ENCODE measurements around the gene ARL14EP.

The ARL14EP gene

GRCh38 chr11:30322826-30323710, at the start of gene ARL14EP:
Gene ARL14EP (plus strand): TSS chr11:30323104. CDS start chr11:30330949, 7,845 bp downstream.
- DNase-seq (ENCODE audit: low read depth), result peak; percentile 94

- no peak for DNase-seq (ENCODE audit: low read depth)
These were observed 45.7 kb upstream of the ARL14EP start for GRCh38 chr11:30277176-30277575.

GRCh38 chr11:30279796-30280195, 43.1 kb upstream of the ARL14EP start:
- DNase-seq (ENCODE audit: low read depth), result no peak

DNA sequence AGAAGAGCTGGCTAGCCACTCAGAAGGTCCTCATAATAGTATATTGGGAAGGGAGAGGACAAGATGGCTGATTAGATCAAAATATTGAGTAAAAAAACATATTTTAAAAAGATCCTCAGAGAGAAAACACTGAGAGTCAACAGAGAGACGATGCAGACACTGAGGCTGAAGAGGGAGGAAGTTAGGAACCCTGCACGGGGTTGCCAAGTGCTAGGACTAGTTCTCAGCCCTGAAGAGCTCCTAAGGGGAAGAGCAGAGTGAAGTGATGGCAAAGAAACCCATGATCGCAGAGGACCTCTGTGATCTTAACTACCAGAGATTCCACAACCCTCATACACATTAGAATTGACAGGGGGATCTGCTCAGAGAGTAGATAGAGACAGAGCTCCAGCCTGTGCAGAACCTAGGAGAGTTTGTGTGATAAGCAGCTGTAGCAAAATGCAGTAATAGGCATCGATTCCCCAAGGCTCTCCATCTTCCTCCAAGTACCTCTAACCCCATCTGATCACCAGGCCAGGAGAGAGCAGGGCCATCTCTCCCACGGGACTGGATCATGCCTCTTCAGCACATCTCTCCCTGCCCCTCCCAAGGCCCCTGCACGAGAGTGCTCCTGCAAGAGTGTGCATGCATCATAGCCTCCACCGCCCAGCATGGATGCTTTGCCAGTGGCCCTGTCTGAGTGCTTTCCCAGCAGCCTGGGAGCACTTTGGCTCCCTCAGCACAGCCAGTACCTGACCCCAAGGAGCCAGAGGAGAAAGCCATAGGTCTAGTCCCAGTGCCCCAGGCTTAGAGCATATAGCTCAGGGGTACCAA, 41.2 kb upstream of the ARL14EP start:
- DNase-seq (ENCODE audit: low read depth), result no peak

DNA sequence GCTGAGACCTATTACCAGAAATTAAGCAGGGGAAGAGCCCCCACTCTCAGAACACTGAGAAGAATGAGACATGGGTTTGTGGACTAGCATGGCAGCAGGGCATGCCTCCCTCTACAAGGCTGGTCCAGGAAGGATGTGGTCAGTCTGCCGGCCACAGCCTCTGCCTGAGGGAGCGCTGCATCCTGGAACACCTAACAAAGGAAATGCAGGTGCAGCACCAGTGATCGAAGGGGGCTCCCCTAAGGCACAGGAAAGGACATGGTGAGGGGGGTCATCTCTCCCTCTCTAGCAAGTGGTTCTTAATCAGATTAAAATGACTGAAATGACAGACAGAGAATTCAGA, 40.6 kb upstream of the ARL14EP start:
- no peak for DNase-seq (ENCODE audit: low read depth)

DNA sequence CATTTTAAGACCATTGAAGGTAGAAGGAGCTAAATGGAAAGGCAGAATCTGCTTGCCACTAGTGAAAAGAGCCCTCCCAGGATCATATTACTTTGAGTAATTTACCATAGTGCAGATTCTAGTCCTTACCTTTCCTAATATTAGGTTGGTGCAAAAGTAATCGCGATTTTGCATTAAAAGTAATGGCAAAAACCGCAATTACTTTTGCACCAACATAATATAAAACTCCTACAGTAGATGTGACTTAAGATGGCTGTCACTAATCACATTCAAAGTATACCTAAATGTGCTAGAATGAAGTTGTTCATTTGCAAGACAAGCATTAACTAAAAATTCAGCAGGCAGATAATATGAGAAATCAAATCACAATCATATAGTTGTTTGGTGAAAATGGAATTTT, 38.1 kb upstream of the ARL14EP start:
- no peak for DNase-seq (ENCODE audit: low read depth)

DNA sequence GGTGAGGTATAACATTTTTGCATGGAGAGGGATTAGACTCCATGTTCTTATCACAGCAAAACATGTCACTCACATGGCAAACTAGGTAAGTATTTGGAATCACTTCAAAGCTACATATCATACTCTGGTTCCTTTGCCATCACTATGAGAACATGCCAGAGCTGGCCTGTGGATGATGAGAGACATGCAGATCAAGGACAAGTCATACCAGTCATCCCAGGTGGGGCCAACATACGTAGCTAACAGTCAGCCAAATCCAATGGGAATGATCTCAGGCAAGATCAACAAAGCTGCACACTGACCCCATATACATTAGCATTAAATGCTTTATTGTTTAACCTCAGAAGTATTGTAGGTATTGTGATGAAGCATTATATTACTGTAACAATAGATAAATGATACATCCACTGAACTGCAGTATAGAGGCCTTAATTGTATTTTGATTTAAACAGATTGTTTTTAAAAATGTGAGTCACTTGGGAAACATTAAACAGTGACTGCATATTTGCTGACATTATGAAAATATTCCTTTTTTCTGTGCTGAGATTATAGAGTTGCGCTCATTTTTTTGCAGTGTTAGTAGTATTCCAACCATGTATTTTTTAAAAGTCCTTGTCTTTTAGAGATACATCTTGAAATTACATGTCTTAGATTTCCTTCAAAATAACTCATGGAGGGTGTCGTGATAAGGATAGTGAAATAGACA, 37.3 kb upstream of the ARL14EP start:
- no peak for DNase-seq (ENCODE audit: low read depth)

DNA sequence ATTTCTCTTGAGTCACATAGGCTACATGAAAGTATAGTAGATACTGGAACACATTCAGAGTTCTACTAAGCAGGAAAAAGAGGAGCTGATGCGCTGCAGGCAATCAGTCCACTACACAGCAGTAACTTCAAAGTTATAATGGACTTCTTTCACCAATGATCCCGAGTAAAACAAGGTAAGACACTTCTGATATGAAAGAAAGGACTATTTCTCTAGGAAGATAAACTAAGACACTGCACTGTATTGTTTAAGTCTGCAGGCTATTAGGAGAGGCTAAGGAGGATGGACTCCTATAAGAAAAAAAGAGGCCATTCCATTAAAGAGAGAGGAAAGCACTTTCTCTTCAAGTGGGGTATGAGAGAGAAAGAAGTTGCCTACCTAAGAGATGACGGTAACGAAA, 31.6 kb upstream of the ARL14EP start:
- no peak for DNase-seq (ENCODE audit: low read depth)

- no peak for DNase-seq (ENCODE audit: low read depth)
These were observed 30.4 kb upstream of the ARL14EP start for GRCh38 chr11:30292545-30292944.

DNA sequence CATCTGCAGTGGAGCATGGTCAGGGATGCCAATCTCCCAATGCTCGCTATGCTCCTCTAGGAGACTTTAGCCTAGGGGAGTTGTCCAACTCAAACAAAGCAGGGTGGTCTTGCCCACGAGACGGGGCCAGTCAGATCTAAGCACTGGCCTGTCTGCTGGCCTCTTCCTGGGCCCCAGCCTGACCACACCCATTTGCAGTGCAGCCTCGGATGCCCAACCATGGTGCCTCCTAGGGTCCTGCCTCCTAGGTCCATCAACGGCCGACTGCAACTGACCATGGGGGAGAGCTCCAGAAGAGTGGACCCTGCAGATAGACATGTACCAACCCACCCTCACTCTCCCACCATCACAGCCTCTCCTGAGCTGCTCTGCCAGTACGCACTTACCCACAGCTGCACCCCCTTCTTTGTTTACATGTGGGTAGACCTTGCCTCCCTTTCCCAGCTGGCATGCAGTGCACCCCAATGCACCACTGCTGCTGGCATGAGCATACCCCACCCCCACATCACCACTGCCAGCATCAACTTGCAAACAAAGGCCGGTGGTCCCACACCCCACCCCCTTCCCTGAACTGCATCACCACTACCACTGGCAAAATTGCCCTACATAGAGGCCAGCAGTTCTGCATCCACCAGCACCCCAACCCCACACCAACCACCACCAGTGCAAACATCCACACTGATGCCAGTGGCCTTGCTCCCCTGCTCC, 27.6 kb upstream of the ARL14EP start:
- no peak for DNase-seq (ENCODE audit: low read depth)

GRCh38 chr11:30304620-30305019, 18.3 kb upstream of the ARL14EP start:
- no peak for DNase-seq (ENCODE audit: low read depth)

GRCh38 chr11:30310623-30311022, 12.3 kb upstream of the ARL14EP start:
- DNase-seq (ENCODE audit: low read depth), result no peak

DNA sequence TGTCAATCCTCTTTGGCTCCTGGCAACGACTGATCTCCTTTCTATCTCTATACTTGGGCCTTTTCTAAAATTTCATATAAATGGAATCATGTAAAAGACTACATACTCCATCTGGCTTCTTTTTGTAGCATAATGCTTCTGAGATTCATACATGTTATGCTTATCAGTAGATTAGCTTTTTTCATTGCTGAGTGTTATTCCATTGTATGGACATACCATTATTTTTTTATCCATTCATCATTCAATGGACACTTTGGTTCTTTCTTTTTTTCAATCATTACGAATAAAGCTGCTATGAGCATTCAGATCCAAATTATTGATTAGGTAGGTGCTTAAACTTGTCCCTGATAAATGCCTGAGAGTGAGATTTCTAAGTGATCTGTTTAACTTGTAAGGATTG, 11.7 kb upstream of the ARL14EP start:
- no peak for DNase-seq (ENCODE audit: low read depth)

GRCh38 chr11:30312243-30312642, 10.7 kb upstream of the ARL14EP start:
- DNase-seq (ENCODE audit: low read depth), result no peak

GRCh38 chr11:30313580-30313979, 9.3 kb upstream of the ARL14EP start:
- DNase-seq (ENCODE audit: low read depth), result no peak

GRCh38 chr11:30314625-30315024, 8.3 kb upstream of the ARL14EP start:
- DNase-seq (ENCODE audit: low read depth), result no peak

DNA sequence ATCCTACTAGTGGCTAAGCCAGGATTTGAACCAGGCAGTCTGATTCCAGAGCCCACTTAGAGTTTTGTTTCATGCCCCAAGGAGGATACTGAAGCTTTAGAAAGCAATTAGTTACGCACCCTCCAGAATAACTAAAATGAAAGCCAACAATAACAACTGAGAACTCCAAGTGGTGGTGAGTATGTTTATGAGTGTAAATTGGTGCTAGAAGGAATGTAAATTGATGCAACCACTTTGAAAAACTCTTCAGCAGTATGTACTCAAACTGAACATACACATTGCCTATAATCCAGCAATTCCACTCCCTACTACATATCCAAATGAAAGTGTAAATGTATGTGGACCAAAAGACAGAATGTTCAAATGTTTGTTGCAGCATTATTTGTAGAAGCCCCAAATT, 6.7 kb upstream of the ARL14EP start:
- DNase-seq (ENCODE audit: low read depth), result no peak

DNA sequence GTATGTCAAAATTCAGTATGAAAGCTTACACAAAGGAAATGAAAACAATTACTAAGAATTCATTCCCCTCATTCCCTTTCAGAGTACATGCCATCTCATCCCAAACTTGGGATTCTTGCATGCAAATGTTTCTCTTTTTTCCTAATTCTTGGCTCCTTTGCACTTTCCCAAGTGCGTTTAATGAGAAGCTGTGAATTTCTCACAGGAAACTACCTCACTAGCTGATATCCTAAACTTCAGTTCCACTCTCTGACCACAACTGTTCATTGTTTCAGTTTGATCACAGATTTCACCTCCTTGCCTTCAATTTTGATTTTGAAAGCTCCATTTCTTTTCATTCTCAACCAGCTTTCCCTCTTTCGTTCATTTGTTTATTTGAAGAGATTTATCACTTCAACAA, 5.9 kb upstream of the ARL14EP start:
- no peak for DNase-seq (ENCODE audit: low read depth)

DNA sequence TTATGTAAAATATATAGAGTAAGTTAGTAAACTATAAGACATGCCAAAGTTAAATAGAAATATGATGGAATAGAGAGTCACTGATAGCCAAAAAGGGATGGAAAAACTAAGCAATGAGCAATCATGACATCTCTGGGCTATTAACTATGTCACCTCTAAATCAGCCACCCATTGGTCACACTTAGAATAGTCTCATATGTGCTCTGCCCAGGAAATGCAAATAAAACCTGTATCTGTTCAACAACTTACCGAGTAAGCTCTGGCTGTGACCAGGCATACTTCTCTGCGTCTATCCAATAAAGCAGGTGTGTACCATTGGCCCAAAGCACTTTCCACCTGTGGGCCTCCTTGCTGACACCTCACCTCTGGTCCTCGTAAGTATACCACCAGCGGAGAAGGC, 1.6 kb upstream of the ARL14EP start:
- DNase-seq (ENCODE audit: low read depth), result no peak

- no peak for DNase-seq (ENCODE audit: low read depth)
These were observed 713 bp upstream of the ARL14EP start for GRCh38 chr11:30322191-30322590.

DNA sequence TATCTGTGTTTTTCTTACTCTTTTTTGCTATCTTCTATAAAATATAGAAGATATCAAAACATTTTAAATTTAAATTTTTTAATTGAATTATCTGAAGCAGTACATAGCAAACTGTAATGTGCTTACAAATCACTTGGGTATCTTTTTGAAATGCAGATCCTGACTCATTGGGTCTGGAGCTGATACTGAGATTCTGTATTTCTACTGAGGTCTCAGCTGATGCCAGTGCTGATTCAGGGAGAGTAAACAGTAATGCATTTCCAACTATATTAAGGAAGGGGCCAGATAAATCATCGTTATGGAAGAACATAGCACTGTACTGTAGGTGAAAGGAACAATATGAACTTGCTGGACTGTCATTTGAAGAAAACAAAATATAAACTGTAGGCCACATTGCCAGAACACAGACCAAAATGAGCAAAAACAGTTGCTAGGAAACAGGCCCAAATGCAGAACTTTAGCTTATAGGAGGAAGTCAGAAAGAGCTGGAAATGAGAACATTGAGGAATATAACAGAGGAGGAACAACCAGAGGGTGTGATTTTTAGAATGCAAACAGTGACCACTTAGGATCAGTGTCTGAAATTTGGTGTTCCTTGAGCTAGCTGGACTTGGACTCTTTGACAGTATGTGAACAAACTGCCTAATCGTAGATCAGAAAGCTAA, 3.3 kb downstream of the ARL14EP start:
- DNase-seq (ENCODE audit: low read depth), result no peak

GRCh38 chr11:30326906-30327305, 4.0 kb downstream of the ARL14EP start:
- no peak for DNase-seq (ENCODE audit: low read depth)
